Activated CD8-positive, alpha-beta T cell treated with anti-CD3 and anti-CD28 coated beads for 36 hours (primary cell): ENCODE data around the gene ZFAND2A. TPM values are rescaled to one million over a fixed set of nuclear protein-coding genes. Genes with fewer than 3 reads are reported as not detected.

ENCODE experiments used
- ATAC-seq: fragments of 200-7000 bp; cut with Tn5 transposase; one replicate; pipeline ENCODE4 v1.10.0; 2021; ENCODE audit warnings: mild to moderate bottlenecking, moderate library complexity
- CTCF ChIA-PET: fragments of 350-600 bp; sonication (Branson Sonifier 250); formaldehyde crosslinking; loops from one replicate; lab custom pipeline; 2021; ENCODE audit warnings: antibody characterized with exemption; lab: Charles Lee
- POLR2A ChIA-PET: fragments of 350-600 bp; sonication (Branson Sonifier 250); formaldehyde crosslinking; loops from one replicate; lab custom pipeline; 2021; ENCODE audit warnings: antibody characterized with exemption; lab: Charles Lee
- DNase-seq: peaks from one replicate; pipeline ENCODE4 v3.0.0-alpha.2; 2020
- H3K27ac Mint-ChIP-seq: one replicate; pipeline ENCODE4 v1.8.0; 2021; ENCODE audit warnings: mild to moderate bottlenecking, mixed read lengths
- H3K27me3 Mint-ChIP-seq: one replicate; pipeline ENCODE4 v1.8.0; 2021; ENCODE audit warnings: mixed read lengths
- H3K36me3 Mint-ChIP-seq: one replicate; pipeline ENCODE4 v1.8.0; 2021; ENCODE audit warnings: low read depth, mixed read lengths
- H3K4me1 Mint-ChIP-seq: one replicate; pipeline ENCODE4 v1.8.0; 2021; ENCODE audit warnings: low read depth, mixed read lengths
- H3K4me3 Mint-ChIP-seq: one replicate; pipeline ENCODE4 v1.8.0; 2021; ENCODE audit warnings: mild to moderate bottlenecking, moderate library complexity, mixed read lengths
- H3K9me3 Mint-ChIP-seq: one replicate; pipeline ENCODE4 v1.8.0; 2021; ENCODE audit warnings: mixed read lengths
- CTCF ChIP-seq: fragments of 200-600 bp; IDR thresholded peaks from one replicate; pipeline ENCODE4 v1.8.0; 2022; ENCODE audit warnings: antibody characterized with exemption, mild to moderate bottlenecking
- intact Hi-C: fragments of 100-400 bp; cut with micrococcal nuclease; formaldehyde crosslinking; loops from one replicate; pipeline ENCODE4 v1.10.0; 2022
- total RNA-seq, 2 experiments: library from RNA; stranded (reverse); gene quantifications; one replicate each; pipeline ENCODE4 v1.2.3, GENCODE V29; 2021

Gene ZFAND2A
- total RNA-seq, 2 experiments from 2014 or later, result 22.1 to 23.5 TPM

- H3K9me3 Mint-ChIP-seq, result no peaks in the 10 kb centered on the region
- peaks cover 14% of the 10 kb centered on the region for H3K27me3 Mint-ChIP-seq
- H3K27ac Mint-ChIP-seq, result peak overlapping the region; percentile 88
- H3K4me1 Mint-ChIP-seq, result peaks cover 15% of the 10 kb centered on the region
- intact Hi-C loops, result loop anchor here (2.0 kb wide), 1 partner anchor 89 kb away; no protein-coding TSS in a partner anchor
- ChIA-PET CTCF (interaction anchor here (0.7 to 8.0 kb wide), 31 partner anchors 10 to 298 kb away, joined by 3 to 87 read pairs (median 4); partner anchors contain the start of genes COX19, CYP2W1, GPR146 and ZFAND2A), POLR2A (interaction anchor here (0.6 to 2.2 kb wide), 8 partner anchors 16 to 1162 kb away, joined by 3 to 8 read pairs (median 4); partner anchors contain the start of gene COX19)
- DNase-seq (peak; percentile 92), ATAC-seq (peak; percentile 80)
- H3K4me3 Mint-ChIP-seq, result peak overlapping the region; percentile 60
- TF ChIP-seq CTCF, result peak; percentile 94
- no peaks in the 10 kb centered on the region for H3K36me3 Mint-ChIP-seq
These were observed 16.2 kb upstream of the ZFAND2A start for GRCh38 chr7:1175967-1176851.

- ChIA-PET POLR2A (interaction anchor here (1.1 to 2.2 kb wide), 3 partner anchors 15 to 201 kb away, joined by 4 to 8 read pairs (median 4); partner anchors contain the start of gene COX19), CTCF (interaction anchor here (0.9 to 8.0 kb wide), 20 partner anchors 9 to 298 kb away, joined by 3 to 87 read pairs (median 5); partner anchors contain the start of genes CYP2W1 and ZFAND2A)
- H3K27me3 Mint-ChIP-seq, result peaks cover 13% of the 10 kb centered on the region
- ATAC-seq, result no peak
- intact Hi-C loops, result no loop called here
- peak overlapping the region; percentile 88 for H3K27ac Mint-ChIP-seq
- peak overlapping the region; percentile 60 for H3K4me3 Mint-ChIP-seq
- no peaks in the 10 kb centered on the region for H3K36me3 Mint-ChIP-seq
- DNase-seq, result no peak
- no peaks in the 10 kb centered on the region for H3K9me3 Mint-ChIP-seq
- H3K4me1 Mint-ChIP-seq, result peaks cover 15% of the 10 kb centered on the region
- TF ChIP-seq CTCF, result no peak
These were observed 15.6 kb upstream of the ZFAND2A start for GRCh38 chr7:1175597-1175966.

DNA sequence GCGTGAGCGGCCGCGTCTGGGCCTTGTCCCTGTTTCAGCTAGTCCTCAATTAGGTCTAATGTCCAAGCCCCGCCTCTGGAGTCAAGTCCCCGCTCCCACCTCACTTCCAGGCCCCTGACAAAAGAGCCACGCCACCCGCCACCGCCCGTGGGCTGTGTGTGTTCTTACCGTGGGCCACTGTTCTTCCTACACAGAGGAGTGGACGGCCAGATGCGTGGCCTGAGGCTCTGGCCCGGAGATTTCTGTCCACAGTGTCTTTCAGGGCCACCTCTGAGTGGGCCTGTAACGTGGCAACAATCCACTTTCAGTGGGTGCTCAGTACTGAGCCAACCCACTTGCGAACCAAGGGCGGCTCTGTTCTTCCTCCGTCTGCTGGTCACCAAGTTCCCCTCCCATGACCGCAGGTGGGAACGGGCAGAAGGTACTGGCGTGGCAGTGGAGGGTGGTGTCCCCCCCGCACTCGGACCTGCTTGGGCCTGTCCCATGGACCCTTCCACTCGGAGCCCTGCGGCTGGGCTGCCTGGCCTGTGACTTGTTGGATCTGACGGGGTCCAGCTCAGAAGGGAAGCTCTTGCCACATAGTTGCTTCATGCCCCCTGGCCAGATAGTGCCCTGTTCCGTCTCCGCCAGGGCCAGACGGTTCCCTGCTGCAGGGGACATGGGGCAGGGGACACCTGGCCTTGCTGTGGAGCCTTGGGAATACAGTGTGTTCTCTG lies 15.0 kb upstream of the ZFAND2A start:
- Mint-ChIP-seq H3K4me3 (no peak overlapping the region), H3K27me3 (peaks cover 13% of the 10 kb centered on the region), H3K36me3 (no peaks in the 10 kb centered on the region), H3K27ac (no peak overlapping the region), H3K9me3 (no peaks in the 10 kb centered on the region), H3K4me1 (peaks cover 16% of the 10 kb centered on the region)
- intact Hi-C loops, result no loop called here
- POLR2A ChIA-PET, result interaction anchor here (0.6 to 2.2 kb wide), 3 partner anchors 14 to 200 kb away, joined by 3 to 8 read pairs (median 4); partner anchors contain the start of gene COX19
- no peak for TF ChIP-seq CTCF
- ATAC-seq (no peak), DNase-seq (no peak)
- CTCF ChIA-PET, result interaction anchor here (0.9 to 8.0 kb wide), 15 partner anchors 9 to 299 kb away, joined by 3 to 87 read pairs (median 5); partner anchors contain the start of genes CYP2W1 and ZFAND2A

DNA sequence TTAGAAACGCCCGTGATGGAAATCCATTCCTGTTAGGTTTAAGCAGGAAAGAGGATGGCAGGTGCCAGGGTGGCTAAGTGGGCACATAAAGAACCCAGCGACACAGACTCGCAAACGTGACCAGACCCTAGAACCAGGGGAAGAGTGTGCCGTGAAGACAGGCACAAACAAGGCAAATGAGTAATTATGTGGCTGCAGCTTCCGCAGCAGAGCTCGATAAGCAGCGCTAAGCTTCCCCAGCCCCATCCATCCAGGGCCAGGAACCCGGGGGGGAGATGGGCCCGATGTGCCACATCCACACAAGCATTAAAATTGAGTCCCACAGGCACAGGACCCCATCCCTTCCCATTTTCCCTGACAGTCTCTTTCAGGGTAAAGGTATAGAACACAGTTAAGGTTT lies 14.0 kb upstream of the ZFAND2A start:
- POLR2A ChIA-PET, result interaction anchor here (0.6 to 1.3 kb wide), 3 partner anchors 13 to 36 kb away, joined by 3 to 5 read pairs (median 3); a partner anchor contains a TSS
- no peaks in the 10 kb centered on the region for H3K36me3 Mint-ChIP-seq

More for the DNA sequence above, 14.0 kb upstream of the ZFAND2A start:
- no peak for DNase-seq
- Mint-ChIP-seq H3K4me3 (no peak overlapping the region), H3K9me3 (no peaks in the 10 kb centered on the region), H3K4me1 (peaks cover 27% of the 10 kb centered on the region), H3K27me3 (peaks cover 10% of the 10 kb centered on the region), H3K27ac (peak overlapping the region; percentile 2)
- no peak for TF ChIP-seq CTCF
- intact Hi-C loops, result no loop called here
- ATAC-seq, result no peak
- CTCF ChIA-PET, result interaction anchor here (0.7 to 8.0 kb wide), 6 partner anchors 8 to 236 kb away, joined by 3 to 87 read pairs (median 4); no protein-coding TSS in a partner anchor
